NT2/D1 (cell line): ENCODE measurements around the gene FUT3.

Experiments
- SUZ12 ChIP-seq: IDR thresholded peaks from 2 replicates; pipeline ENCODE4 v1.6.1; 2011; ENCODE audit not compliant: insufficient read length, insufficient read depth; ENCODE audit errors: extremely low read depth
- YY1 ChIP-seq: IDR thresholded peaks from 2 replicates; pipeline ENCODE4 v1.6.1; 2011; ENCODE audit not compliant: insufficient read length, insufficient read depth
- ZNF274 ChIP-seq: IDR thresholded peaks from 2 replicates; pipeline ENCODE4 v1.6.1; 2011; ENCODE audit warnings: mild to moderate bottlenecking, low read depth, low read length

- TF ChIP-seq SUZ12 (no peak), ZNF274 (no peak), YY1 (no peak)
Observed at GRCh38 chr19:5827342-5827890, 23.8 kb downstream of the FUT3 start.
